Trophoblast cell (in vitro differentiated cells and primary cell): ENCODE measurements around the gene CDC42EP1.
A peak's percentile ranks its signal among the peaks of the same experiment; 100 is the strongest.

Experiments
- DNase-seq, 2 donors: peaks; one replicate each; pipeline ENCODE4 v3.0.0-alpha.2; 2016
- H2AFZ ChIP-seq: 2 replicates; pipeline ENCODE4 v1.6.1; 2013; ENCODE audit warnings: low read length, moderate library complexity, mild to moderate bottlenecking; ENCODE audit not compliant: insufficient read depth, poor library complexity
- H2AK5ac ChIP-seq: 2 replicates; pipeline ENCODE4 v1.6.1; 2013; ENCODE audit warnings: mild to moderate bottlenecking, low read length
- H2BK120ac ChIP-seq: 2 replicates; pipeline ENCODE4 v1.6.1; 2013; ENCODE audit warnings: low read length, mild to moderate bottlenecking, moderate library complexity; ENCODE audit not compliant: insufficient read depth, poor library complexity
- H2BK12ac ChIP-seq: 2 replicates; pipeline ENCODE4 v1.6.1; 2013; ENCODE audit warnings: mild to moderate bottlenecking, low read length, moderate library complexity
- H2BK5ac ChIP-seq: 2 replicates; pipeline ENCODE4 v1.6.1; 2013; ENCODE audit warnings: low read length, low read depth, moderate library complexity, mild to moderate bottlenecking; ENCODE audit not compliant: poor library complexity
- H3K14ac ChIP-seq: 2 replicates; pipeline ENCODE4 v1.6.1; 2013; ENCODE audit warnings: mild to moderate bottlenecking, low read length
- H3K18ac ChIP-seq: 2 replicates; pipeline ENCODE4 v1.6.1; 2013; ENCODE audit warnings: mild to moderate bottlenecking, low read length
- H3K23ac ChIP-seq: 2 replicates; pipeline ENCODE4 v1.6.1; 2013; ENCODE audit warnings: low read length
- H3K27ac ChIP-seq: 2 replicates; pipeline ENCODE4 v1.5.1; 2013; ENCODE audit warnings: low read depth, mild to moderate bottlenecking, inconsistent platforms, low read length, moderate library complexity
- H3K27me3 ChIP-seq: 2 replicates; pipeline ENCODE4 v1.6.1; 2013; ENCODE audit warnings: inconsistent platforms, mild to moderate bottlenecking, low read length, moderate library complexity; ENCODE audit not compliant: insufficient read depth
- H3K36me3 ChIP-seq, 2 experiments: 1 replicate in 1 of 2; 2 replicates in 1 of 2; pipeline ENCODE4 v1.6.1; 2013; ENCODE audit warnings: low read length in 2 of 2, mild to moderate bottlenecking in 2 of 2, moderate library complexity in 1 of 2; ENCODE audit not compliant: insufficient read depth in 2 of 2, control insufficient read depth in 1 of 2
- H3K4ac ChIP-seq: 2 replicates; pipeline ENCODE4 v1.6.1; 2013; ENCODE audit warnings: low read depth, mild to moderate bottlenecking, low read length, moderate library complexity
- H3K4me1 ChIP-seq, 2 experiments: 1 replicate in 1 of 2; 2 replicates in 1 of 2; pipeline ENCODE4 v1.6.1; 2013; ENCODE audit warnings: low read length in 2 of 2, mild to moderate bottlenecking in 2 of 2, moderate library complexity in 1 of 2; ENCODE audit not compliant: insufficient read depth in 2 of 2, control insufficient read depth in 1 of 2
- H3K4me2 ChIP-seq: 2 replicates; pipeline ENCODE4 v1.6.1; 2013; ENCODE audit warnings: inconsistent platforms, mild to moderate bottlenecking, low read length, moderate library complexity
- H3K4me3 ChIP-seq: 2 replicates; pipeline ENCODE4 v1.5.1; 2013; ENCODE audit warnings: mild to moderate bottlenecking, low read depth, low read length, inconsistent platforms
- H3K79me1 ChIP-seq: one replicate; pipeline ENCODE4 v1.6.1; 2013; ENCODE audit warnings: low read length
- H3K79me2 ChIP-seq: 2 replicates; pipeline ENCODE4 v1.6.1; 2013; ENCODE audit warnings: low read length, mild to moderate bottlenecking; ENCODE audit not compliant: control insufficient read depth, insufficient read depth, poor library complexity
- H3K9ac ChIP-seq: 2 replicates; pipeline ENCODE4 v1.6.1; 2013; ENCODE audit warnings: mild to moderate bottlenecking, low read length
- H3K9me3 ChIP-seq: 2 replicates; pipeline ENCODE4 v1.6.1; 2013; ENCODE audit warnings: low read depth, mild to moderate bottlenecking, control low read depth, inconsistent platforms, low read length; ENCODE audit not compliant: insufficient read depth
- H4K12ac ChIP-seq: 2 replicates; pipeline ENCODE4 v1.6.1; 2013; ENCODE audit warnings: low read depth, mild to moderate bottlenecking, low read length, moderate library complexity
- H4K8ac ChIP-seq: 2 replicates; pipeline ENCODE4 v1.6.1; 2013; ENCODE audit warnings: low read depth, mild to moderate bottlenecking, low read length, moderate library complexity
- H4K91ac ChIP-seq: one replicate; pipeline ENCODE4 v1.6.1; 2013; ENCODE audit warnings: low read depth, mild to moderate bottlenecking, low read length, moderate library complexity
- WGBS: extraction: QIAGEN DNeasy Blood & Tissue Kit; methylation state at CpG from one replicate; pipeline ENCODE4 v1.1.7; 2013; ENCODE audit warnings: missing lambda C conversion rate; ENCODE audit not compliant: insufficient read length, insufficient coverage; ENCODE audit errors: extremely low coverage; 5-methylcytosine and 5-hydroxymethylcytosine counted together

CDC42EP1 gene

GRCh38 chr22:37591823-37592404, 31.6 kb downstream of the CDC42EP1 start:
- peak; percentile 52 to 73 for DNase-seq
- H3K9me3 ChIP-seq: no peaks in the 10 kb centered on the region
- H2AFZ ChIP-seq: no peak overlapping the region

GRCh38 chr22:37594237-37594636, 34.0 kb downstream of the CDC42EP1 start:
- H3K79me1 ChIP-seq: no peaks in the 10 kb centered on the region
- no peak overlapping the region for H3K14ac ChIP-seq
- peaks cover 0 to 3% of the 10 kb centered on the region in 2 experiments for H3K4me1 ChIP-seq
- no peak overlapping the region for H2BK5ac ChIP-seq
- H3K4me2 ChIP-seq: no peak overlapping the region
- no peak overlapping the region for H2AK5ac ChIP-seq
- no peak overlapping the region for H2BK120ac ChIP-seq
- peak overlapping the region; percentile 17 for H2BK12ac ChIP-seq
- H4K8ac ChIP-seq: no peak overlapping the region
- no peak overlapping the region for H4K91ac ChIP-seq
- WGBS: no CpG with 5 or more reads among the region's 5 CpGs
- no peaks in the 10 kb centered on the region for H3K27me3 ChIP-seq
- no peak overlapping the region for H3K9ac ChIP-seq
- H3K36me3 ChIP-seq: no peaks in the 10 kb centered on the region
- H3K27ac ChIP-seq: no peak overlapping the region
- H2AFZ ChIP-seq: no peak overlapping the region
- no peaks in the 10 kb centered on the region for H3K79me2 ChIP-seq
- no peak overlapping the region for H3K23ac ChIP-seq
- H3K4ac ChIP-seq: no peak overlapping the region
- no peak overlapping the region for H3K18ac ChIP-seq
- H4K12ac ChIP-seq: no peak overlapping the region
- H3K9me3 ChIP-seq: no peaks in the 10 kb centered on the region
- no peak for DNase-seq
- H3K4me3 ChIP-seq: no peak overlapping the region

More at GRCh38 chr22:37591823-37592404, 31.6 kb downstream of the CDC42EP1 start:
- Histone ChIP-seq H4K12ac (no peak overlapping the region), H4K91ac (no peak overlapping the region), H3K79me1 (no peaks in the 10 kb centered on the region), H3K27me3 (no peaks in the 10 kb centered on the region), H3K79me2 (no peaks in the 10 kb centered on the region), H3K4me1 (peaks cover 0 to 3% of the 10 kb centered on the region in 2 experiments), H3K9ac (no peak overlapping the region), H2BK12ac (no peak overlapping the region), H2BK120ac (peak overlapping the region; percentile 8), H4K8ac (no peak overlapping the region), H2AK5ac (no peak overlapping the region), H3K14ac (no peak overlapping the region), H3K23ac (no peak overlapping the region), H3K36me3 (no peaks in the 10 kb centered on the region), H2BK5ac (no peak overlapping the region), H3K27ac (peak overlapping the region; percentile 78), H3K18ac (no peak overlapping the region), H3K4ac (no peak overlapping the region), H3K4me2 (no peak overlapping the region), H3K4me3 (no peak overlapping the region)
- WGBS: no CpG with 5 or more reads among the region's 12 CpGs

GRCh38 chr22:37599153-37599552, 38.9 kb downstream of the CDC42EP1 start:
- Histone ChIP-seq H4K8ac (no peak overlapping the region), H3K4me1 (peaks cover 0 to 6% of the 10 kb centered on the region in 2 experiments), H4K91ac (no peak overlapping the region), H3K4me3 (no peak overlapping the region), H2BK12ac (no peak overlapping the region), H2BK120ac (no peak overlapping the region), H3K27me3 (no peaks in the 10 kb centered on the region), H3K27ac (no peak overlapping the region), H2BK5ac (no peak overlapping the region), H3K23ac (no peak overlapping the region), H3K36me3 (no peaks in the 10 kb centered on the region), H3K9ac (no peak overlapping the region), H3K9me3 (no peaks in the 10 kb centered on the region), H2AK5ac (no peak overlapping the region), H3K4ac (no peak overlapping the region), H3K4me2 (no peak overlapping the region), H3K79me2 (no peaks in the 10 kb centered on the region), H2AFZ (no peak overlapping the region), H3K79me1 (no peaks in the 10 kb centered on the region), H4K12ac (no peak overlapping the region), H3K18ac (no peak overlapping the region), H3K14ac (no peak overlapping the region)
- DNase-seq: no peak
- no CpG with 5 or more reads among the region's 4 CpGs for WGBS

GRCh38 chr22:37601203-37601539, 40.9 kb downstream of the CDC42EP1 start:
- no peak overlapping the region for H2AK5ac ChIP-seq
- no peak overlapping the region for H2BK120ac ChIP-seq
- H3K9me3 ChIP-seq: no peaks in the 10 kb centered on the region
- no peak overlapping the region for H3K4me3 ChIP-seq
- H3K14ac ChIP-seq: no peak overlapping the region
- H3K27me3 ChIP-seq: no peaks in the 10 kb centered on the region
- H3K23ac ChIP-seq: no peak overlapping the region
- H2BK5ac ChIP-seq: no peak overlapping the region
- H3K79me1 ChIP-seq: no peaks in the 10 kb centered on the region
- H3K4ac ChIP-seq: no peak overlapping the region
- H4K91ac ChIP-seq: no peak overlapping the region
- H4K8ac ChIP-seq: no peak overlapping the region
- no peak for DNase-seq
- H3K36me3 ChIP-seq: no peaks in the 10 kb centered on the region
- no peak overlapping the region for H3K4me2 ChIP-seq
- no peak overlapping the region for H4K12ac ChIP-seq
- H3K79me2 ChIP-seq: no peaks in the 10 kb centered on the region
- no peak overlapping the region for H2AFZ ChIP-seq
- no peak overlapping the region for H3K9ac ChIP-seq
- no CpG with 5 or more reads among the region's 4 CpGs for WGBS
- no peak overlapping the region for H3K27ac ChIP-seq
- H2BK12ac ChIP-seq: no peak overlapping the region
- no peak overlapping the region for H3K18ac ChIP-seq
- peaks cover 0 to 6% of the 10 kb centered on the region in 2 experiments for H3K4me1 ChIP-seq
